ENCODE data around the gene ENTREP1.

GRCh38 chr9:69355232-69355631 lies 30.2 kb downstream of the ENTREP1 start:
- TF ChIP-seq CTCF (IDR thresholded peaks at IDR 0.05) (no peak), POLR2A (IDR thresholded peaks at IDR 0.05) (no peak)
